Suprapubic skin (tissue), 4 donors: ENCODE results near the gene HAO1. TPM values are rescaled to one million over a fixed set of nuclear protein-coding genes. Genes with fewer than 3 reads are reported as not detected.

Experiments used
- DNase-seq, 2 donors: peaks; one replicate each; pipeline ENCODE4 v3.0.0-alpha.2; 2019; ENCODE audit warnings: low spot score in 2 of 2
- H3K27ac ChIP-seq: fragments of 200-600 bp; sonication (generic); one replicate; pipeline ENCODE4 v1.5.1; 2019
- H3K27me3 ChIP-seq: fragments of 200-600 bp; sonication (generic); one replicate; pipeline ENCODE4 v1.5.1; 2019
- H3K36me3 ChIP-seq: fragments of 200-600 bp; sonication (generic); one replicate; pipeline ENCODE4 v1.5.1; 2019
- H3K4me1 ChIP-seq: fragments of 200-600 bp; sonication (generic); one replicate; pipeline ENCODE4 v1.5.1; 2019
- H3K4me3 ChIP-seq: fragments of 200-600 bp; sonication (generic); one replicate; pipeline ENCODE4 v1.5.1; 2019; ENCODE audit warnings: mild to moderate bottlenecking
- H3K9me3 ChIP-seq: fragments of 200-600 bp; sonication (generic); one replicate; pipeline ENCODE4 v1.5.1; 2019
- CTCF ChIP-seq, 2 donors: fragments of 200-600 bp in 1 of 2; fragments of 450-650 bp in 1 of 2; sonication (generic) in 1 of 2; IDR thresholded peaks; one replicate each; pipeline ENCODE4 v1.5.1; 2016 to 2019; ENCODE audit warnings: antibody characterized with exemption in 2 of 2, mild to moderate bottlenecking in 1 of 2, moderate library complexity in 1 of 2
- EP300 ChIP-seq: sonication (generic); formaldehyde crosslinking; IDR thresholded peaks from one replicate; pipeline ENCODE4 v1.6.1; 2017; ENCODE audit warnings: antibody characterized with exemption
- POLR2A ChIP-seq, 2 donors: fragments of 450-650 bp; IDR thresholded peaks; one replicate each; pipeline ENCODE4 v1.6.1; 2017; ENCODE audit warnings: antibody characterized with exemption in 2 of 2, mild to moderate bottlenecking in 2 of 2, moderate library complexity in 2 of 2
- POLR2AphosphoS5 ChIP-seq, 3 donors: sonication (generic); formaldehyde crosslinking; IDR thresholded peaks; one replicate each; pipeline ENCODE4 v1.6.1; 2017; ENCODE audit warnings: antibody characterized with exemption in 3 of 3
- WGBS: methylation state at CpG from one replicate; pipeline ENCODE4 v1.1.5; 2018; 5-methylcytosine and 5-hydroxymethylcytosine counted together
- total RNA-seq, 4 donors: library from RNA; depleted of rRNA; stranded (reverse); fragments of >200 nt; gene quantifications; one replicate each; pipeline ENCODE4 v1.1.0, GENCODE V29; 2016

Gene HAO1
- under 1 TPM in 1 of 4 donors, not detected in 3; 0.80 TPM for total RNA-seq

- 96% methylated on average over 3 of the region's 3 CpGs for WGBS
- DNase-seq: no peak
- TF ChIP-seq EP300: no peak
- TF ChIP-seq POLR2AphosphoS5 (IDR thresholded peaks at IDR 0.05): no peak
- no peak for TF ChIP-seq POLR2A (IDR thresholded peaks at IDR 0.05)
- no peak for TF ChIP-seq CTCF (IDR thresholded peaks at IDR 0.05)
Measured at GRCh38 chr20:7940341-7940740, at the start of gene HAO1. HAO1 (minus strand) TSS chr20:7940458; CDS start chr20:7940422, 36 bp downstream.

GRCh38 chr20:7989379-7989778 lies 49.1 kb upstream of the HAO1 start:
- TF ChIP-seq EP300 (no peak), POLR2A (IDR thresholded peaks at IDR 0.05) (no peak), CTCF (IDR thresholded peaks at IDR 0.05) (no peak), POLR2AphosphoS5 (IDR thresholded peaks at IDR 0.05) (no peak)
- Histone ChIP-seq H3K27me3 (no peaks in the 10 kb centered on the region), H3K4me1 (no peaks in the 10 kb centered on the region), H3K27ac (no peak overlapping the region), H3K9me3 (peaks cover 6% of the 10 kb centered on the region), H3K4me3 (no peak overlapping the region), H3K36me3 (peaks cover 35% of the 10 kb centered on the region)
- WGBS: 67% methylated on average over 1 of the region's 1 CpG
- DNase-seq: no peak

More at GRCh38 chr20:7940341-7940740, at the start of gene HAO1:
- Histone ChIP-seq H3K4me1 (peaks cover 10% of the 10 kb centered on the region), H3K27ac (no peak within 1 kb of the TSS), H3K27me3 (no peaks in the 10 kb centered on the region), H3K9me3 (no peaks in the 10 kb centered on the region), H3K36me3 (no peaks in the 10 kb centered on the region), H3K4me3 (no peak within 1 kb of the TSS)

GRCh38 chr20:7985916-7986315 lies 45.7 kb upstream of the HAO1 start:
- TF ChIP-seq POLR2A (IDR thresholded peaks at IDR 0.05): no peak
- no peak for TF ChIP-seq EP300
- TF ChIP-seq POLR2AphosphoS5 (IDR thresholded peaks at IDR 0.05): no peak
- TF ChIP-seq CTCF (IDR thresholded peaks at IDR 0.05): no peak
- Histone ChIP-seq H3K4me3 (no peak overlapping the region), H3K27me3 (no peaks in the 10 kb centered on the region), H3K36me3 (peaks cover 38% of the 10 kb centered on the region), H3K4me1 (no peaks in the 10 kb centered on the region), H3K9me3 (no peaks in the 10 kb centered on the region), H3K27ac (no peak overlapping the region)
- no peak for DNase-seq
- WGBS: 92% methylated on average over 4 of the region's 4 CpGs

GRCh38 chr20:7984192-7984591 lies 43.9 kb upstream of the HAO1 start:
- Histone ChIP-seq H3K4me1 (no peaks in the 10 kb centered on the region), H3K4me3 (no peak overlapping the region), H3K27me3 (no peaks in the 10 kb centered on the region), H3K9me3 (no peaks in the 10 kb centered on the region), H3K36me3 (peaks cover 38% of the 10 kb centered on the region), H3K27ac (no peak overlapping the region)
- no peak for TF ChIP-seq EP300
- no peak for TF ChIP-seq POLR2AphosphoS5 (IDR thresholded peaks at IDR 0.05)
- TF ChIP-seq CTCF (IDR thresholded peaks at IDR 0.05): no peak
- no peak for TF ChIP-seq POLR2A (IDR thresholded peaks at IDR 0.05)
- no peak for DNase-seq
- WGBS: 87% methylated on average over 2 of the region's 2 CpGs

GRCh38 chr20:7981374-7981773 lies 41.1 kb upstream of the HAO1 start:
- H3K36me3 ChIP-seq: peaks cover 32% of the 10 kb centered on the region

More at GRCh38 chr20:7981374-7981773, 41.1 kb upstream of the HAO1 start:
- TF ChIP-seq POLR2A (IDR thresholded peaks at IDR 0.05) (no peak), EP300 (no peak), POLR2AphosphoS5 (IDR thresholded peaks at IDR 0.05) (no peak), CTCF (IDR thresholded peaks at IDR 0.05) (no peak)
- H3K27ac ChIP-seq: no peak overlapping the region
- H3K4me3 ChIP-seq: no peak overlapping the region
- no peaks in the 10 kb centered on the region for H3K9me3 ChIP-seq
- no peak for DNase-seq
- no peaks in the 10 kb centered on the region for H3K27me3 ChIP-seq
- no peaks in the 10 kb centered on the region for H3K4me1 ChIP-seq
